WTC11 (cell line): ENCODE results near the gene OTUD4. TPM values are rescaled to one million over a fixed set of nuclear protein-coding genes. Genes with fewer than 3 reads are reported as not detected.

Source experiments
- ATAC-seq: fragments of 200-7000 bp; cut with Tn5 transposase; 2 replicates; pipeline ENCODE4 v1.10.0; 2021; ENCODE audit warnings: mild to moderate bottlenecking, moderate library complexity
- CTCF ChIA-PET: fragments of 300-600 bp; sonication (Branson Sonifier 250); formaldehyde crosslinking; loops from one replicate; lab custom pipeline; 2021; ENCODE audit warnings: antibody characterized with exemption; lab: Charles Lee
- POLR2A ChIA-PET: fragments of 350-600 bp; sonication (Branson Sonifier 250); formaldehyde crosslinking; loops from one replicate; lab custom pipeline; 2021; ENCODE audit warnings: antibody characterized with exemption; lab: Charles Lee
- DNase-seq: peaks from one replicate; pipeline ENCODE4 v3.0.0; 2021; ENCODE audit warnings: low spot score
- H3K27ac Mint-ChIP-seq: 2 replicates; pipeline ENCODE4 v1.8.0; 2021; ENCODE audit warnings: mixed read lengths
- H3K27me3 Mint-ChIP-seq: 2 replicates; pipeline ENCODE4 v1.8.0; 2021; ENCODE audit warnings: low read depth, mild to moderate bottlenecking, moderate library complexity, mixed read lengths
- H3K36me3 Mint-ChIP-seq: 2 replicates; pipeline ENCODE4 v1.8.0; 2021; ENCODE audit warnings: mixed read lengths
- H3K4me1 Mint-ChIP-seq: 2 replicates; pipeline ENCODE4 v1.8.0; 2022; ENCODE audit warnings: mixed read lengths
- H3K4me3 Mint-ChIP-seq: 2 replicates; pipeline ENCODE4 v1.8.0; 2021; ENCODE audit warnings: mild to moderate bottlenecking, moderate library complexity, mixed read lengths
- H3K9me3 Mint-ChIP-seq: 2 replicates; pipeline ENCODE4 v1.8.0; 2021; ENCODE audit warnings: mixed read lengths
- ATF2 ChIP-seq: sonication (generic); formaldehyde crosslinking; IDR thresholded peaks from 2 replicates; pipeline ENCODE4 v1.8.1; 2022; ENCODE audit warnings: low read depth, missing genetic modification reagents, borderline replicate concordance
- ELF4 ChIP-seq: sonication (generic); formaldehyde crosslinking; IDR thresholded peaks from 2 replicates; pipeline ENCODE4 v1.8.1; 2022; ENCODE audit warnings: low read depth, mild to moderate bottlenecking, moderate library complexity, missing genetic modification reagents
- FOXJ3 ChIP-seq: sonication (generic); formaldehyde crosslinking; IDR thresholded peaks from 2 replicates; pipeline ENCODE4 v1.9.0; 2021; ENCODE audit warnings: missing genetic modification reagents, mild to moderate bottlenecking, borderline replicate concordance
- GRHL2 ChIP-seq: fragments of 250-450 bp; sonication (Bioruptor Pico); IDR thresholded peaks from 2 replicates; pipeline ENCODE4 v1.8.0; 2022; ENCODE audit warnings: mild to moderate bottlenecking, moderate library complexity; ENCODE audit not compliant: insufficient replicate concordance, severe bottlenecking
- JAZF1 ChIP-seq: fragments of 250-450 bp; sonication (Bioruptor Pico); IDR thresholded peaks from 2 replicates; pipeline ENCODE4 v1.9.0; 2021; ENCODE audit warnings: moderate library complexity, mild to moderate bottlenecking, inconsistent platforms
- KAT7 ChIP-seq: sonication (generic); formaldehyde crosslinking; IDR thresholded peaks from 2 replicates; pipeline ENCODE4 v1.8.1; 2023; ENCODE audit warnings: missing genetic modification reagents, mild to moderate bottlenecking, borderline replicate concordance
- MAX ChIP-seq: sonication (generic); formaldehyde crosslinking; IDR thresholded peaks from 2 replicates; pipeline ENCODE4 v1.8.0; 2022; ENCODE audit warnings: mild to moderate bottlenecking, missing genetic modification reagents
- NR2C2 ChIP-seq: sonication (generic); formaldehyde crosslinking; IDR thresholded peaks from 2 replicates; pipeline ENCODE4 v1.8.0; 2022; ENCODE audit warnings: mild to moderate bottlenecking, missing genetic modification reagents
- SOX15 ChIP-seq: fragments of 250-450 bp; sonication (Bioruptor Pico); IDR thresholded peaks from 2 replicates; pipeline ENCODE4 v1.9.0; 2021; ENCODE audit warnings: mild to moderate bottlenecking
- SP1 ChIP-seq: sonication (generic); formaldehyde crosslinking; conservative IDR thresholded peaks from 2 replicates; pipeline ENCODE4 v1.8.1; 2022; ENCODE audit warnings: missing genetic modification reagents
- STAT6 ChIP-seq: sonication (generic); formaldehyde crosslinking; conservative IDR thresholded peaks from 2 replicates; pipeline ENCODE4 v1.8.1; 2023; ENCODE audit warnings: mild to moderate bottlenecking, low read depth, missing genetic modification reagents, moderate library complexity
- ZBTB21 ChIP-seq: sonication (generic); formaldehyde crosslinking; IDR thresholded peaks from 2 replicates; pipeline ENCODE4 v1.8.1; 2023; ENCODE audit warnings: mild to moderate bottlenecking, missing genetic modification reagents, borderline replicate concordance
- ZNF263 ChIP-seq: sonication (generic); formaldehyde crosslinking; IDR thresholded peaks from 2 replicates; pipeline ENCODE4 v1.8.1; 2022; ENCODE audit warnings: low read depth, mild to moderate bottlenecking, moderate library complexity, missing genetic modification reagents
- ZNF317 ChIP-seq: sonication (generic); formaldehyde crosslinking; IDR thresholded peaks from 2 replicates; pipeline ENCODE4 v1.8.1; 2023; ENCODE audit warnings: low read depth, mild to moderate bottlenecking, moderate library complexity, missing genetic modification reagents, borderline replicate concordance
- ZNF512 ChIP-seq: sonication (generic); formaldehyde crosslinking; IDR thresholded peaks from 2 replicates; pipeline ENCODE4 v1.8.1; 2022; ENCODE audit warnings: missing genetic modification reagents, borderline replicate concordance
- total RNA-seq: library from RNA; stranded (reverse); gene quantifications from 3 replicates; pipeline ENCODE4 v1.2.3, GENCODE V29; 2021

Gene OTUD4
- total RNA-seq, 1 experiment from 2014 or later: 44.6 TPM

GRCh38 chr4:145219090-145219489 lies 38.7 kb upstream of the OTUD4 start (continued):
- no peak for TF ChIP-seq STAT6

- CTCF ChIA-PET: interaction anchor here (0.7 to 3.3 kb wide), 6 partner anchors 16 to 401 kb away, joined by 3 to 16 read pairs (median 7); partner anchors contain the start of gene MMAA
- Mint-ChIP-seq H3K36me3 (no peaks in the 10 kb centered on the region), H3K4me1 (peaks cover 19% of the 10 kb centered on the region), H3K9me3 (peaks cover 6% of the 10 kb centered on the region), H3K27me3 (no peaks in the 10 kb centered on the region; the same call in 1 of the 2 replicates), H3K27ac (peak overlapping the region; percentile 87), H3K4me3 (no peak overlapping the region)
- POLR2A ChIA-PET: interaction anchor here (0.5 kb wide), 1 partner anchor 104 kb away, joined by 3 read pairs; no protein-coding TSS in a partner anchor
- peak; percentile 77 for ATAC-seq
- DNase-seq: no peak
- TF ChIP-seq ELF4 (CRISPR knock-in tag): no peak
- no peak for TF ChIP-seq ZNF512 (CRISPR knock-in tag)
- no peak for TF ChIP-seq MAX
- TF ChIP-seq KAT7 (CRISPR knock-in tag): no peak
- no peak for TF ChIP-seq ZNF263 (CRISPR knock-in tag)
- no peak for TF ChIP-seq NR2C2
- TF ChIP-seq ATF2: no peak
- no peak for TF ChIP-seq SOX15 (CRISPR knock-in tag)
These were observed 37.9 kb upstream of the OTUD4 start for GRCh38 chr4:145218251-145218650.

- ChIA-PET CTCF (interaction anchor here (0.8 to 3.3 kb wide), 8 partner anchors 17 to 402 kb away, joined by 3 to 16 read pairs (median 7); partner anchors contain the start of gene MMAA), POLR2A (interaction anchor here (0.6 kb wide), 1 partner anchor 33 kb away, joined by 3 read pairs; no protein-coding TSS in a partner anchor)
- Mint-ChIP-seq H3K4me3 (peak overlapping the region; percentile 11; the same call in 1 of the 2 replicates), H3K27me3 (no peaks in the 10 kb centered on the region), H3K36me3 (no peaks in the 10 kb centered on the region), H3K27ac (peak overlapping the region; percentile 83; the same call in 1 of the 2 replicates), H3K9me3 (peaks cover 9% of the 10 kb centered on the region), H3K4me1 (peaks cover 19% of the 10 kb centered on the region)
- TF ChIP-seq SOX15 (CRISPR knock-in tag): no peak
- TF ChIP-seq ZBTB21 (CRISPR knock-in tag): no peak
- no peak for TF ChIP-seq NR2C2
- TF ChIP-seq FOXJ3 (CRISPR knock-in tag): no peak
- no peak for TF ChIP-seq SP1 (CRISPR knock-in tag)
- TF ChIP-seq ZNF317 (CRISPR knock-in tag): no peak
- TF ChIP-seq JAZF1 (CRISPR knock-in tag): no peak
- TF ChIP-seq GRHL2: no peak
- ATAC-seq (peak; percentile 91), DNase-seq (no peak)
These were observed 37.0 kb upstream of the OTUD4 start for GRCh38 chr4:145217349-145217748.
